HG03095 (cell line): ENCODE results near the gene ALDH4A1.
"Not testable (repeated sequence)": the region's sequence is repeated elsewhere in the genome, so short reads cannot be mapped to it uniquely, and the experiment has no call there.

Experiments
- ATAC-seq: cut with Tn5 transposase; IDR thresholded peaks from one replicate; pipeline ENCODE4 v1.9.1; 2021; ENCODE audit warnings: moderate library complexity; ENCODE audit not compliant: unreplicated experiment

ALDH4A1 gene

GRCh38 chr1:18901147-18901951 is 1.0 kb downstream of the ALDH4A1 start:
- no peak for ATAC-seq

- no peak for ATAC-seq
Measured at GRCh38 chr1:18900303-18900841, 2.0 kb downstream of the ALDH4A1 start.

GRCh38 chr1:18899363-18900049 is 2.8 kb downstream of the ALDH4A1 start:
- no peak for ATAC-seq

- no peak for ATAC-seq
Measured at GRCh38 chr1:18898567-18898966, 3.8 kb downstream of the ALDH4A1 start.

GRCh38 chr1:18895317-18895716 is 7.0 kb downstream of the ALDH4A1 start:
- ATAC-seq, result no peak

- no peak for ATAC-seq
Measured at GRCh38 chr1:18893120-18893519, 9.2 kb downstream of the ALDH4A1 start.

GRCh38 chr1:18891858-18892257 is 10.5 kb downstream of the ALDH4A1 start:
- ATAC-seq, result not testable (repeated sequence)

- ATAC-seq, result no peak
Measured at GRCh38 chr1:18891426-18891780, 11.0 kb downstream of the ALDH4A1 start.

- no peak for ATAC-seq
Measured at GRCh38 chr1:18890706-18891425, 11.5 kb downstream of the ALDH4A1 start.

- no peak for ATAC-seq
Measured at GRCh38 chr1:18886003-18886335, 16.4 kb downstream of the ALDH4A1 start.

- ATAC-seq, result no peak
Measured at GRCh38 chr1:18885311-18886002, 16.9 kb downstream of the ALDH4A1 start.

GRCh38 chr1:18884727-18885126 is 17.6 kb downstream of the ALDH4A1 start:
- no peak for ATAC-seq

- no peak for ATAC-seq
Measured at GRCh38 chr1:18884419-18884717, 18.0 kb downstream of the ALDH4A1 start.

GRCh38 chr1:18883636-18884418 is 18.5 kb downstream of the ALDH4A1 start:
- ATAC-seq, result no peak

GRCh38 chr1:18883079-18883478 is 19.3 kb downstream of the ALDH4A1 start:
- no peak for ATAC-seq

- ATAC-seq, result no peak
Measured at GRCh38 chr1:18882486-18882885, 19.9 kb downstream of the ALDH4A1 start.

- ATAC-seq, result no peak
Measured at GRCh38 chr1:18881642-18882431, 20.5 kb downstream of the ALDH4A1 start.

- ATAC-seq, result no peak
Measured at GRCh38 chr1:18881164-18881563, 21.2 kb downstream of the ALDH4A1 start.

GRCh38 chr1:18880585-18880984 is 21.8 kb downstream of the ALDH4A1 start:
- ATAC-seq, result no peak
